Spleen (tissue), 7 donors: ENCODE measurements around the gene BEND7.

Experiments used
- POLR2A ChIP-seq, 3 donors: fragments of 450-650 bp; IDR thresholded peaks; one replicate each; pipeline ENCODE4 v1.5.1; 2017; ENCODE audit warnings: antibody characterized with exemption in 3 of 3, mild to moderate bottlenecking in 1 of 3
- TF ChIP-seq, protein P1 (sequence below), 11 experiments: fragments of 200-600 bp in 7 of 11; fragments of 450-650 bp in 4 of 11; sonication (generic) in 4 of 11; IDR thresholded peaks in 8 of 11; conservative IDR thresholded peaks in 3 of 11; 1 replicate in 7 of 11; 2 replicates in 4 of 11; pipeline versions ENCODE4 v1.4.0 to v1.8.0; 2016 to 2021; ENCODE audit warnings: antibody characterized with exemption in 11 of 11, inconsistent platforms in 4 of 11, mild to moderate bottlenecking in 1 of 11
- donor health status: DM: no; HTN: no; CAD: no; lungs with moderate emphysema.
- donor health status: DM: no; HTN: no; CAD: no.
- donor health status: DM: no; HTN: no; CAD: no.

DNA sequence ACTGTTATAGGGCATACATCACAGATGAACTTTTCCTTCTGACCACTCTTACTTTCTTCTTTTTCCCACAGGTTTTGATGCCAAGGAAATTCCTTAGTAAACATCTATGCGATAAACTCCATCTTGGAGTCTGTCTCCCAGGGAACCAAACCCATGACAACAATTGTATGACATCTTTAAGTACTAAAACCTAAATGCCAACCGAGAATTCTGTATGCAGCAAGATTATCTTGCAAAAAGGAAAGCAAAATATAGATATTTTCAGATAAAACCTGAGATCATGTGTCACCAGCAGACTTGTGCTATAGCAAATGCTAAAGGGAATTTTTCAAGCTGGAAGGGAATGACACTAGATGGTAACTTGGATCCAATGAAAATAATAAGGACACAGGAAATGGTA, 22.0 kb upstream of the BEND7 start:
- TF ChIP-seq, protein P1, sequence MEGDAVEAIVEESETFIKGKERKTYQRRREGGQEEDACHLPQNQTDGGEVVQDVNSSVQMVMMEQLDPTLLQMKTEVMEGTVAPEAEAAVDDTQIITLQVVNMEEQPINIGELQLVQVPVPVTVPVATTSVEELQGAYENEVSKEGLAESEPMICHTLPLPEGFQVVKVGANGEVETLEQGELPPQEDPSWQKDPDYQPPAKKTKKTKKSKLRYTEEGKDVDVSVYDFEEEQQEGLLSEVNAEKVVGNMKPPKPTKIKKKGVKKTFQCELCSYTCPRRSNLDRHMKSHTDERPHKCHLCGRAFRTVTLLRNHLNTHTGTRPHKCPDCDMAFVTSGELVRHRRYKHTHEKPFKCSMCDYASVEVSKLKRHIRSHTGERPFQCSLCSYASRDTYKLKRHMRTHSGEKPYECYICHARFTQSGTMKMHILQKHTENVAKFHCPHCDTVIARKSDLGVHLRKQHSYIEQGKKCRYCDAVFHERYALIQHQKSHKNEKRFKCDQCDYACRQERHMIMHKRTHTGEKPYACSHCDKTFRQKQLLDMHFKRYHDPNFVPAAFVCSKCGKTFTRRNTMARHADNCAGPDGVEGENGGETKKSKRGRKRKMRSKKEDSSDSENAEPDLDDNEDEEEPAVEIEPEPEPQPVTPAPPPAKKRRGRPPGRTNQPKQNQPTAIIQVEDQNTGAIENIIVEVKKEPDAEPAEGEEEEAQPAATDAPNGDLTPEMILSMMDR (IDR thresholded peaks at IDR 0.05 in 8 of 11, conservative IDR thresholded peaks at IDR 0.05 in 3 of 11) = no peak
- TF ChIP-seq POLR2A (IDR thresholded peaks at IDR 0.05) = no peak
